Lower lobe of right lung (tissue), 2 donors: ENCODE results near the gene E2F3. TPM values are rescaled to one million over a fixed set of nuclear protein-coding genes. Genes with fewer than 3 reads are reported as not detected.

Experiments
- ATAC-seq, 2 donors: fragments of 200-7000 bp; cut with Tn5 transposase; one replicate each; pipeline ENCODE4 v1.9.1; 2020 to 2022; ENCODE audit warnings: mild to moderate bottlenecking in 2 of 2, moderate library complexity in 2 of 2
- DNase-seq: peaks from one replicate; pipeline ENCODE4 v3.0.0-alpha.2; 2020
- H3K27ac ChIP-seq: fragments of 200-600 bp; one replicate; pipeline ENCODE4 v1.8.0; 2022
- H3K27me3 ChIP-seq: fragments of 200-600 bp; one replicate; pipeline ENCODE4 v1.8.0; 2022; ENCODE audit warnings: low read depth
- H3K36me3 ChIP-seq: fragments of 200-600 bp; one replicate; pipeline ENCODE4 v1.8.0; 2022; ENCODE audit warnings: mild to moderate bottlenecking
- H3K4me1 ChIP-seq: fragments of 200-600 bp; one replicate; pipeline ENCODE4 v1.8.0; 2022
- H3K4me3 ChIP-seq: fragments of 200-600 bp; one replicate; pipeline ENCODE4 v1.8.0; 2022; ENCODE audit warnings: mild to moderate bottlenecking
- H3K9me3 ChIP-seq: fragments of 200-600 bp; one replicate; pipeline ENCODE4 v1.8.0; 2022
- intact Hi-C: fragments of 100-400 bp; cut with DNase I; formaldehyde crosslinking; loops from one replicate; pipeline ENCODE4 v1.11.0; 2022
- total RNA-seq: library from RNA; stranded (reverse); fragmentation: NEBNext Ultra II Directional; extraction: Animal tissue kit (Norgen Biotek cat#: 25700); gene quantifications from one replicate; pipeline ENCODE4 v1.2.1, GENCODE V29; 2021
- TF ChIP-seq, protein P1 (sequence below): fragments of 200-600 bp; IDR thresholded peaks from one replicate; pipeline ENCODE4 v1.8.0; 2022; ENCODE audit warnings: antibody characterized with exemption, mild to moderate bottlenecking
- donor health status: DM: no; HTN: yes; CAD: no; lungs with severe emphysema.

E2F3 gene
- total RNA-seq, 1 donor from 2014 or later = 9.8 TPM

DNA sequence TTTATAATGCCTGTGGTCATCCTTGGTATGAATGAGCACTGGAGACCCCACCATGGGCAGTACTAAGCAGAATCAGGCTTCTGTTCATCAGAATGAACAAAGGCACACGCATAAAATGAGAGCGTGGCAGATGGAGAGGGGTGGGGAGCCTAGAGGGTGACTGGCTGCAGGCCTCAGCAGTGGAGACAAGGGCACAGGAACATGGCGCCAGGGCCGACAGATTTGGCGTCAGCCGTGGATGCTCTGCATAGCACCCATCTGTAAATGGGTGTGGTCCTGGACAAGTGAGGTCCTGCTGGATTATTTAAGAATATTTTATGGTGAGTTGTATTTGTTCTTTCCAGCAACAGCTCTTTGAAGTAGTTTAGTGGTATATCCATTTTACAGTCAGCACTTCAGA is 33.1 kb downstream of the E2F3 start:
- ATAC-seq (no peak), DNase-seq (no peak)
- Histone ChIP-seq H3K36me3 (no peaks in the 10 kb centered on the region), H3K4me3 (no peak overlapping the region), H3K27me3 (no peaks in the 10 kb centered on the region), H3K9me3 (no peaks in the 10 kb centered on the region), H3K27ac (no peak overlapping the region), H3K4me1 (no peaks in the 10 kb centered on the region)
- intact Hi-C loops = no loop called here
- TF ChIP-seq, protein P1, sequence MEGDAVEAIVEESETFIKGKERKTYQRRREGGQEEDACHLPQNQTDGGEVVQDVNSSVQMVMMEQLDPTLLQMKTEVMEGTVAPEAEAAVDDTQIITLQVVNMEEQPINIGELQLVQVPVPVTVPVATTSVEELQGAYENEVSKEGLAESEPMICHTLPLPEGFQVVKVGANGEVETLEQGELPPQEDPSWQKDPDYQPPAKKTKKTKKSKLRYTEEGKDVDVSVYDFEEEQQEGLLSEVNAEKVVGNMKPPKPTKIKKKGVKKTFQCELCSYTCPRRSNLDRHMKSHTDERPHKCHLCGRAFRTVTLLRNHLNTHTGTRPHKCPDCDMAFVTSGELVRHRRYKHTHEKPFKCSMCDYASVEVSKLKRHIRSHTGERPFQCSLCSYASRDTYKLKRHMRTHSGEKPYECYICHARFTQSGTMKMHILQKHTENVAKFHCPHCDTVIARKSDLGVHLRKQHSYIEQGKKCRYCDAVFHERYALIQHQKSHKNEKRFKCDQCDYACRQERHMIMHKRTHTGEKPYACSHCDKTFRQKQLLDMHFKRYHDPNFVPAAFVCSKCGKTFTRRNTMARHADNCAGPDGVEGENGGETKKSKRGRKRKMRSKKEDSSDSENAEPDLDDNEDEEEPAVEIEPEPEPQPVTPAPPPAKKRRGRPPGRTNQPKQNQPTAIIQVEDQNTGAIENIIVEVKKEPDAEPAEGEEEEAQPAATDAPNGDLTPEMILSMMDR = no peak

GRCh38 chr6:20436719-20437118 is 35.0 kb downstream of the E2F3 start:
- TF ChIP-seq, protein P1 = no peak

DNA sequence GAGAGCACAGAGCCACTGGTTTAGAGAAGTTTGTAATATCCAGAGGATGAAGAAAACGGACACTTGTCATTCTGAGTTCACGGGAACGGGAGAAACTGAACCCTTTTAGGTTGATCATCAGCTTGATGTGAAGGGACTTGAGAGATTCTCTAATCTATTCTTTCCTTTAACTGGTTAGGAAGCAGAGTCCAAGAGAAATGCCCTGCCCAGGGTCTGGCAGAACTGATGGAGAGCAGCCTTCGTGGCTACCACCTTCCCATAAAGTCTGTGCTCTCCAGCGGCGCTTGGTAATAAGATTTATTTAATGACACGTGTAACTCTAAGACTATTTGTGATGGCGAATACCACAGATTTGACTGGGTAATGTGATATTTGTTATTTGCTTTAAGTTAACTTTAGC is 36.0 kb downstream of the E2F3 start:
- TF ChIP-seq, protein P1 = no peak
- no peaks in the 10 kb centered on the region for H3K27me3 ChIP-seq
- H3K36me3 ChIP-seq = no peaks in the 10 kb centered on the region
- no peaks in the 10 kb centered on the region for H3K9me3 ChIP-seq
- H3K4me1 ChIP-seq = no peaks in the 10 kb centered on the region
- no peak overlapping the region for H3K27ac ChIP-seq
- DNase-seq = no peak
- H3K4me3 ChIP-seq = no peak overlapping the region
- no peak for ATAC-seq
- intact Hi-C loops = no loop called here

More at GRCh38 chr6:20436719-20437118, 35.0 kb downstream of the E2F3 start:
- Histone ChIP-seq H3K27ac (no peak overlapping the region), H3K27me3 (no peaks in the 10 kb centered on the region), H3K9me3 (no peaks in the 10 kb centered on the region), H3K4me3 (no peak overlapping the region), H3K36me3 (no peaks in the 10 kb centered on the region), H3K4me1 (no peaks in the 10 kb centered on the region)
- DNase-seq (no peak), ATAC-seq (no peak)
- intact Hi-C loops = no loop called here

DNA sequence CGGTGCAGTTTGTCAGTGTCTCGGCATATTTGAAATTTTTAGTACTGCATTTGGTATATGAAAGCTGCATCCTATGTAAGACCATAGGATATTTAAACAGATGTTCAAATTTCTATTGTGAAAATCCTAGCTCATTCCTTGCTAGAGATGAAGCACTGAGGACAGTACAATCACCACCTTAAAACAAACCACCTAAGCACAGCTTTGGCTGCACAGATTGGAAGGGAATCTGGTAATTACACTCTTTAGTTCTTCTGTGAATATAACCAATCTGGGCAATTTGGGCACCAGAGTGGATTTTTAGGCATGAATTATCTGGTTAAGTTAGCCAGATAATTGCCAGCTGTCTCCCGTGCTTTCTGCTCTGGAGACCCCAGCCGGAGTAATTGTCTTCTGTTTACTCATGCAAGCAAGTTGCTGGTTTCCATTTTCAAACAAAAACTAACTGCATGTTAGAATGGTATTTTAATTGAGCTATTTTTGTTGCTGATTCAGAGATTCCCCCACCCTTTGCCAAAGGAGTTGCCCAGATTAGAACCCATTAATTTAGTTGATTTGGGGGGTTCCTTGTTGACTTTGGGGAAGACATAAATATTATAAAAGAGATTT is 36.9 kb downstream of the E2F3 start:
- no peak overlapping the region for H3K27ac ChIP-seq
- H3K36me3 ChIP-seq = no peaks in the 10 kb centered on the region
- H3K4me3 ChIP-seq = no peak overlapping the region
- TF ChIP-seq, protein P1 = no peak
- H3K4me1 ChIP-seq = no peaks in the 10 kb centered on the region
- no peaks in the 10 kb centered on the region for H3K27me3 ChIP-seq
- intact Hi-C loops = no loop called here
- DNase-seq = no peak
- H3K9me3 ChIP-seq = no peaks in the 10 kb centered on the region
- ATAC-seq = no peak

GRCh38 chr6:20439558-20439957 is 37.9 kb downstream of the E2F3 start:
- no peaks in the 10 kb centered on the region for H3K27me3 ChIP-seq
- no peaks in the 10 kb centered on the region for H3K36me3 ChIP-seq
- intact Hi-C loops = no loop called here
- TF ChIP-seq, protein P1 = no peak
- no peaks in the 10 kb centered on the region for H3K9me3 ChIP-seq
- no peak overlapping the region for H3K27ac ChIP-seq
- H3K4me1 ChIP-seq = no peaks in the 10 kb centered on the region
- DNase-seq = no peak
- ATAC-seq = no peak
- H3K4me3 ChIP-seq = no peak overlapping the region

DNA sequence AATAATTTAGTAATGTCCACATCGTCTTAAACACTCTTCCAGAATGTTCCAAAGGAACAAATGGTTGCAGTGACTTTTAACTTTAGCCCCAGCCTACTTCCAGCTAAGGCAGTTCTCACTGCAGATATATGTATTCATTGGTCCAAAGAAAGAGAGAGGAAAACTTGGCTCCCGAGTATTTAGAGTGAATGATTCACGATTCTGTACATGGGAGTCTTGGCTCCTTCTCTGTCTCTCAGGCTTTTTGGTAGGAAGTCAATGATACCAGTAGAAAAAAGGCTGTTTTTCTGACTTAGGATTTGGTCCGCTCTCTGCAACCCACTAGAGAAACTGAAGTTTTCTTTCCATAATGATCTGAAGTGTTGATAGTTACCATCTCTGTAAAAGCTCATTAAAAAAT is 38.6 kb downstream of the E2F3 start:
- intact Hi-C loops = no loop called here
- Histone ChIP-seq H3K36me3 (no peaks in the 10 kb centered on the region), H3K4me1 (no peaks in the 10 kb centered on the region), H3K27ac (no peak overlapping the region), H3K9me3 (no peaks in the 10 kb centered on the region), H3K4me3 (no peak overlapping the region), H3K27me3 (no peaks in the 10 kb centered on the region)
- TF ChIP-seq, protein P1 = no peak
- ATAC-seq = no peak
- no peak for DNase-seq
